ENCODE measurements around the gene NAA80.
"Not testable (repeated sequence)": the region's sequence is repeated elsewhere in the genome, so short reads cannot be mapped to it uniquely, and the experiment has no call there.

NAA80 gene

GRCh38 chr3:50275996-50276761, 23.0 kb downstream of the NAA80 start:
- POLR2A ChIA-PET: no interaction called here
- TF ChIP-seq CTCF (IDR thresholded peaks at IDR 0.05; ENCODE audit: insufficient read depth, low read length, missing control alignments): no peak
- DNase-seq (ENCODE audit: low read depth, low spot score): no peak
- CTCF ChIA-PET: interaction anchor here (0.8 to 40.0 kb wide), 8 partner anchors 10 to 87 kb away, joined by 3 to 1609 read pairs (median 6); partner anchors contain the start of genes GNAI2, GNAT1, HYAL3 and NAA80
- H3K4me3 ChIP-seq (ENCODE audit: low read depth, low read length): no peak overlapping the region

GRCh38 chr3:50275141-50275995, 23.8 kb downstream of the NAA80 start:
- no peak for TF ChIP-seq CTCF (IDR thresholded peaks at IDR 0.05; ENCODE audit: insufficient read depth, low read length, missing control alignments)
- CTCF ChIA-PET: interaction anchor here (0.8 to 40.0 kb wide), 20 partner anchors 8 to 86 kb away, joined by 3 to 1609 read pairs (median 6); partner anchors contain the start of genes GNAI2, GNAT1, HYAL3 and IFRD2
- POLR2A ChIA-PET: no interaction called here
- DNase-seq (ENCODE audit: low read depth, low spot score): no peak
- H3K4me3 ChIP-seq (ENCODE audit: low read depth, low read length): no peak overlapping the region

GRCh38 chr3:50274371-50275104, 24.7 kb downstream of the NAA80 start:
- peak; percentile 83 for TF ChIP-seq CTCF (IDR thresholded peaks at IDR 0.05; ENCODE audit: insufficient read depth, low read length, missing control alignments)
- DNase-seq (ENCODE audit: low read depth, low spot score): no peak
- no peak overlapping the region for H3K4me3 ChIP-seq (ENCODE audit: low read depth, low read length)
- ChIA-PET POLR2A (no interaction called here), CTCF (interaction anchor here (0.8 to 40.0 kb wide), 20 partner anchors 8 to 85 kb away, joined by 3 to 1609 read pairs (median 6); partner anchors contain the start of genes GNAI2, GNAT1, HYAL3 and IFRD2)

- no peak for TF ChIP-seq CTCF (IDR thresholded peaks at IDR 0.05; ENCODE audit: insufficient read depth, low read length, missing control alignments)
- POLR2A ChIA-PET: no interaction called here
- DNase-seq (ENCODE audit: low read depth, low spot score): no peak
- CTCF ChIA-PET: interaction anchor here (1.0 to 40.0 kb wide), 4 partner anchors 9 to 80 kb away, joined by 3 to 1609 read pairs (median 154); partner anchors contain the start of genes GNAI2 and GNAT1
- H3K4me3 ChIP-seq (ENCODE audit: low read depth, low read length): no peak overlapping the region
These were observed 25.5 kb downstream of the NAA80 start for GRCh38 chr3:50273689-50274065.

GRCh38 chr3:50272911-50273688, 26.1 kb downstream of the NAA80 start:
- peak overlapping the region; percentile 52 for H3K4me3 ChIP-seq (ENCODE audit: low read depth, low read length)
- no peak for DNase-seq (ENCODE audit: low read depth, low spot score)
- CTCF ChIA-PET: interaction anchor here (0.8 to 40.0 kb wide), 7 partner anchors 9 to 101 kb away, joined by 3 to 1609 read pairs (median 4); partner anchors contain the start of genes GNAI2 and GNAT1
- peak; percentile 98 for TF ChIP-seq CTCF (IDR thresholded peaks at IDR 0.05; ENCODE audit: insufficient read depth, low read length, missing control alignments)
- POLR2A ChIA-PET: no interaction called here

- POLR2A ChIA-PET: not testable (repeated sequence)
These were observed 26.7 kb downstream of the NAA80 start for GRCh38 chr3:50272538-50272910.

More at GRCh38 chr3:50272538-50272910, 26.7 kb downstream of the NAA80 start:
- H3K4me3 ChIP-seq (ENCODE audit: low read depth, low read length); DNase-seq (ENCODE audit: low read depth, low spot score): not testable (repeated sequence)
- CTCF ChIA-PET: interaction anchor here (0.6 to 40.0 kb wide), 8 partner anchors 9 to 101 kb away, joined by 3 to 1609 read pairs (median 4); partner anchors contain the start of genes GNAI2, GNAT1 and IFRD2

Data from AG04449 (cell line).